Stimulated activated naive CD4-positive, alpha-beta T cell (primary cell): ENCODE results near the gene WNT7A.
"Not testable (repeated sequence)": the region's sequence is repeated elsewhere in the genome, so short reads cannot be mapped to it uniquely, and the experiment has no call there.

ENCODE experiments used
- DNase-seq, 6 experiments: peaks; one replicate each; lab custom pipeline; 2025; lab: John Stamatoyannopoulos, UW

The WNT7A gene

GRCh38 chr3:13879946-13880810 lies at the start of gene WNT7A:
TSS of gene WNT7A (minus strand) at chr3:13880071. CDS start at chr3:13879816, 255 bp downstream.
- DNase-seq, result peak; percentile 61 to 89 (median 80)

GRCh38 chr3:13928741-13929140 lies 48.9 kb upstream of the WNT7A start:
- DNase-seq, result not testable (repeated sequence)

DNA sequence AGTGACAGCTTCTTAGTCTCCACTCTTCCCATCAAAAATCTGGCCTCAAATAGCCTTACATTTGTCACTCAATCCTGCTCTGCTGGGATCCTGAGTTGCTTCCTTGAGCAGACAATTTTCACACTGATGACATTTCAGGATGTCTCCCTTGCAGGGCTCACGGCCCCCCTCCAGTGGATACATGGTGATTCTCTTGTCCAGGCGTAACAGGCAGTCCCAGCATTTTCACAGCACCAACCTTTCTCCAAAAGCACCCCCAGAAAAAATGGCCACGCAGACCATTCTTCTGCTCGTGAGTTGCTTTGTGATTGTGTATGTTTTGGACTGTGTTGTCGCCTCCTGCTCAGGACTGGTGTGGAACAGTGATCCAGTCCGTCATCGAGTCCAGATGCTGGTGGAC lies 47.4 kb upstream of the WNT7A start:
- no peak for DNase-seq

DNA sequence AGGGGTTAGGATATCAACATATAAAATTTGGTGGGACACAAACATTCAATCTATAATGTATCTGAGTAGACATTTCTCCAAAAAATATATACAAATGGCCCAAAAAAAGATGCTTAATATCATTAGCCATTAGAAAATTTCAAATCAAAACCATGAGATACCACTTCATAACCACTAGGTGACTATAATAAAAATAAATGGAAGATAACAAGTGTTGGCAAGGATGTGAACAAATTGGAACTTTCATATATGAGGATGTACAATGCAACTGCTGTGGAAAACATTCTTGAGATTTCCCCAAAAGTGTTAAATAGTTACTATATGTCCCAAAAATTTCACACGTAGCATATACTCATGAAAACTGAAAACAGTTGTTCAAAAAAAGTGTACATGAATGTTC lies 36.5 kb upstream of the WNT7A start:
- no peak for DNase-seq

- no peak for DNase-seq
These were observed 22.9 kb upstream of the WNT7A start for GRCh38 chr3:13902648-13903238.

GRCh38 chr3:13901935-13902584 lies 22.2 kb upstream of the WNT7A start:
- DNase-seq, result no peak

DNA sequence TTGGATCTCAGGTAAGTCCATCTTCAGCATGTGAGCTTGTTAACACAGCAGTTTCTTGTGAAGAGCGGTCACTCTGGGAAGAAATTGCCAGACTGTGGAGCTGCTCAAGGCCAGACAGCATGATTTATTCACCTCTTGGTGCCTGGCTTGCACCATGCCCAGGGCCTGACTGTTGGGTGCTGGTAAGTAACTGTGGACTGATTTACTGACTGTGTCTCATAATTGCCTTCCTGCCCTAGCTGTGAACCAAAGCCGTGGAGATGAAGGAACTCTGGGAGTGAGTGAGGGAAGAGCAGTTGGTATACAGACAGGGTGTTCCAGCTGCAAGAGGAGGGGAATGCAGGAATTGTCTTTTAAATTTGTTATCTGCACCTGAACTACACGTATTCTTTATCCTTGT lies 18.5 kb upstream of the WNT7A start:
- DNase-seq, result no peak

- peak; percentile 22 to 70 (median 49) for DNase-seq
These were observed 16.7 kb upstream of the WNT7A start for GRCh38 chr3:13896473-13897154.

- peak; percentile 85 to 95 (median 90) for DNase-seq
These were observed 15.6 kb upstream of the WNT7A start for GRCh38 chr3:13895155-13896105.

- DNase-seq, result no peak
These were observed 14.9 kb upstream of the WNT7A start for GRCh38 chr3:13894807-13895154.

DNA sequence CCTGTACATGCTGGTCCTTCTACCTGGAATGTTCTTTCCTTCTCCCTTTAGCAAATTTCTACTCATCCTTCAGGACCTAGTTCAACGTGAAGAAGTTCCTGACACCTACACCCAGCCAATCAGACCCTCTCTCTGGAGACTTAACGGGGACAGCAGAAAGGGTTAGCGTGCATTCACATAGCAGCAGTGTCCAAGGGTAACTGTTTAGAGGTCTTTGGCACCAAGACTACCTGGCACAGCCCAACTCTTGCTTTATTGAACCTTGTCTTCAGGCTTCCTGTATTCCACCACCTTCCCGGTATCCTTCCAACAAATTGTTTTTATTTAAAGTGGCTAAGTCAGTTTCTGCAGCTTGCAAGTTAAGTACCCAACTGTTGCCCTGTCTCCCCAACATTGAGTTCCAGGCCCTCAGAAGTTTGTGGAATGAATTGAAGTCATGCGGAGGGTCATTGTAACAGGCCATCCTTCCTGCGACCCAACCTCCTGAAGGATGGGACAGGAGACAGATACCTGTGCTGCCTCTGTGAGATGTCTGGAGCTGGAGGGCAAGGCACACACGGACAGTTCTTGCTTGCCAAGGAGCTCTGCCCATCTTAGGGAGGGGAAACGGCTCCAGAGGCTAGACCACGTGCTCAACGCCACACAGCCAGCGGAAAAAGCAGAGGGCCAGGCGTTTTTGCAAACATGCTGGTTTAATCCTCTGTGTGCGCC lies 14.4 kb upstream of the WNT7A start:
- DNase-seq, result no peak

DNA sequence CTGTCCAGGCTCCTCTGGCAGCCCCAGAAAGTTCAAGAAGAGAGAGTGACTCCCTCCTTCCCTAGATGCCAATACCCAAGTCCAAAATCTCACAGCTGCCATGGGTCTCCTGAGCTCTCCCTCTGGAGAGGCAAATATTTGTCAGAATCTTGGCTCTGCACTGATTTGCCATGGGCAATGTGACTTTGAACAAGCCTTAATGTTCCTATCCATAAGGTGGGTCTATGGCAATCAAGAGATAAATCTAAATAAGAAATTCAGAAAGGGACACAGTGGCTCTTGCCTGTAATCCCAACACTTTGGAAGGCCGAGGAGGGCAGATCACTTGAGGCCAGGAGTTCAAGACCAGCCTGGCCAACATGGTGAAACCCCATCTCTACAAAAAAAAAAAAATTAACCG lies 12.4 kb upstream of the WNT7A start:
- no peak for DNase-seq

GRCh38 chr3:13891492-13892073 lies 11.7 kb upstream of the WNT7A start:
- DNase-seq, result peak in 2 of 6 experiments; percentile 18 to 23

GRCh38 chr3:13891017-13891392 lies 11.1 kb upstream of the WNT7A start:
- DNase-seq, result no peak

DNA sequence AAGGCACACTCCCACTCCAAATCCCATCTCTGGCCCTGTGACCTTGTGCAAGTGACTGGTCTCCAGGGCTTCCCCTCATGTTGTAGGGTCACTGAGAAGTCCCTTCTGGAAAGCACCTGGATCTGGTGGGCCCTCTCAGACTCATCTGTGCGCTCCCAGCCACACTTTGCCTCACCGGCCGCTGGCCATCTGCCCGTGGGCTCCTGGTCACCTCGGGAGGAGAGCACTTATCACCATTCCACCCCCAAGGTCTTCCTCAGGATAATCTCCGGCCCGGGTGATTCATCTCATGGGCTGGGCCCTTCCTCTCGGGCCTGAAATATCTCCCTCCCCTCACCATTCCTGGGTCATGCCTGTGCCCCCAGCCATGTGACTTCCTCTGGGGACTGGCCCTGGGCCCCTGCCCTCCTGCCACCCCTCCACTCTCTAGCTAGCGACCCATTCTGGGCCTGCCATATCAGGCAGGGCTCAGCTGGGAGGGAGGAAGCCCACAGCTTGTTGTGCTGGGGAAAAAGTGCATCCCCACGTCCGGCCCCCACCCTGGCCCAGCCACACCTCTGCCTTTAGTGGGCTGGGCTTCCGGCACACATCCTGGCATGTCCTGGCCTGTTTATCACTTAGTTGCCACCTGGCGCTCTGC lies 10.6 kb upstream of the WNT7A start:
- DNase-seq, result peak in 4 of 6 experiments; percentile 28 to 67 (median 53)

DNA sequence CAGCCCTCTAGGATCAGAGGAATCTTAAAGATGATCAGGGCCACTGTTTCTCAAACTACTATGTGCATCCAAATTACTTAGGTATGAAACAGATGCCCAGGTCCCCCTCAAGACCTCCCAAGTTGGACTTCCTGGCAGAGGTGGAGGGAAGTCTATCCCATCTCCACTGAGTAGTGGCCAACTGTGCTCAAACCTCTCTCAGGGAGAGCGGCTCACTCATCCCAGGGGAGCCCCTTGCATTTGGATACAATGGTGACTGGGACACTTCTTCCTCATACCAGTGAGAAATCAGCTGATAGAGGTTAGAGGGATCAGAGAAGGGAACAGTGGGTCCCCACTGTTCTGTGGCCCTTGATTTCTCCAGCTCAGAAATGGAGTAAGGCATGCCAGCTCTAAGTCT lies 8.7 kb upstream of the WNT7A start:
- DNase-seq, result no peak

DNA sequence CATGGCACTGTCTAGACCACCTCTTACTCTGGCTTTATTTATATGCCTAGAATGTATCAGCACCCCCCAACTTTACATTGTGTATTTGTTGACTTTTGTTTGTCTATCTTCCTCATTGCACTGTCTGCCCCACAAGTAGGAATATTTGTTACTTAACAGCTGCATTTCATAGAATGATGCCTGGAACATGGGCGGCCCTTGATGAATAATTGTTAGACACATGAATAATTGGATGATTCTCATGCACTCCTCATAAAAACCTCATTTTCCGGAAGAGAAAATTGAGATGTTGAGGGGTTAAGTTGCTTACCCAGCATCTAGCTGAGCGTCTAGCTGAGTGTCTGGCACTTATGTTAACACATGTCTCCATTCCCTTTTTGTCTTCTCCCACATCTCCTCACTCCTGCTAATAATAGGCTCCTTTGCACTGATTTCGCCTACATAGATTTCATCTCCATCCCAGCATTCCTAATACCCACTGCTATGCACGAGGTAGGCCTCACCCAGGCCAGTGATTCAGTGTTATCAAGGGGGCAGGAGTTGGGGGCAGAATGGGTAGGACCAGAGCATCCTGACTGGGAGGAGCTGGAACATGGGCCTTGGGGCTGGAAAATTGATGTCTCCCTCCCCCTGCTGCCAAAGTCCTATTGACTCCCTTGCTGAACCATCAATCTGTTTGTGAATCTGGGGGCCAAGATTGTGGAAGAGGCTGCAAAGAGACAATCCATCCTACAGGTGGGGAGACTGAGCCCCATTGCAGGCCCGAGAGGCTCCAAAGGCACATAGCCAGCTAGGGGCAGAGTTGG lies 7.8 kb upstream of the WNT7A start:
- no peak for DNase-seq

- no peak for DNase-seq
These were observed 6.8 kb upstream of the WNT7A start for GRCh38 chr3:13886593-13887129.

DNA sequence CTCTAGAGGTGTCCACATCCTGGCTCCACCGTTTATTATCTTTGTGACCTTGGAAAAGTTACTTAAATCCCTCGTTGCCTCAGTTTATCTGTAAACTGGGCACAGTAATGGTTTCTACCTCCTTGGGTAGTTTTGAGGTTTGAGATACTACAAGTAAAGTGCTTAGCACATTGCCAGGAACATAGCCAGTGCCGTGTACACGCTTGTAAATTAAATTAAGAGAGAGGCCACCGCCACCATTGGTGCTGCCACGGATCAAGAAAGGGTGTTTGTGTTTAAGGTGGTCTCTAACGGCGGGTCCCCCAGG lies 5.8 kb upstream of the WNT7A start:
- no peak for DNase-seq
